ENCODE results near the gene ACOT7.
A peak's percentile ranks its signal among the peaks of the same experiment; 100 is the strongest.

ACOT7 gene

DNA sequence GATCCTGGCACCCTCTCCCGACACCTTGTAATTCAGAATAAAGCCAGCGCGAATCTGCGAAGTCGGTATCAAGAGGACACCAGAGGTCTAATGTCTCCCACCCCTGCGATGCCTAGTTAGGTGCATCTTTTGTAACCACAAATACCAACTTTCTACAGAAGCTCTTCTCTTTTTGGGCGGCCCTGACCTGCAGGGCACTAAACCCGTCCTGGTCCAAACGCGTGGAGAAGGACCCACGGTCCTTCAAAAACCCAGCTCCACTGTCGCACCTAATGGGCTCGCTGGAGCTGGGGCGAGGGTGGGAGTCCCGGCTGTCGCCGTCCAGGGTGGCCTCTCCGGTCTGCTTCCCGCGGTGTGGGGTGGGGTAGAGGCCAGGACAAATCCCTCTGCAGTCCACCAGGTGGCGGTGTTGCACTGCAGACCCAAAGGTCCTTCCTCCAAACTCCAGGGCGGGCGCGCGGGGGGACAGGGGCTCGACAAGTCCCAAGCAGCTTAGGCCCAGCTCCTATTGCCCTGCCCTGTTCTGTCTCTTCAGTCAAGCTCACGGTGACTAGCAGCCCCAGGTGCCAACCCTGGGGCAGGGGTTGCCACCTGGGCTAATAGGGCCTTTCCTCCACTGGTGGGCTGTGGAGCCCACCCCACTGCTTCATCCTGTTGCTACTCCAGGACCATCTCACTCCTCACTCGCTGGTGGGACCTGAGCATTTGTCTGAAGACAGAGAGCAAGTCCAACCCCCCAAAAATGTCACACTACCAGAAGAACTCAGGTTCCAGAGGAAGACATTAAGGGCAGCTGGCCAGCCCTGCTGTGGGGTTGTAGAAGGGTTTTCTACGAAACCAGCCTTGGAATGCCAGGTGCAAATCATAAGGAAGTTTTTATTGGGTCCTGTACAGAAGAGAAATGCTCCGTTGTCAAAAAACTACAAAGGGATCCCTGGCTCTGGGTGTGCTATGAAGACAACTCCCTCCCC, 146.8 kb downstream of the ACOT7 start:
- Histone ChIP-seq H3F3A (ENCODE audit: insufficient read depth) (no peaks in the 10 kb centered on the region), H2AFZ (ENCODE audit: low read depth, low read length, severe bottlenecking) (no peak overlapping the region), H3K27ac (ENCODE audit: low read depth, low read length) (no peak overlapping the region), H4K20me1 (ENCODE audit: low read depth, low read length) (no peaks in the 10 kb centered on the region), H3K4me3 (ENCODE audit: insufficient read depth, low read length, poor library complexity, severe bottlenecking) (no peak overlapping the region), H3K9me2 (replicated peaks; ENCODE audit: insufficient read depth, low read length) (no peaks in the 10 kb centered on the region), H3K9me3 (ENCODE audit: insufficient read depth, low read length) (no peaks in the 10 kb centered on the region), H3K4me2 (ENCODE audit: low read depth, low read length, poor library complexity, severe bottlenecking) (no peak overlapping the region), H3K79me2 (ENCODE audit: insufficient read depth, low read length) (no peaks in the 10 kb centered on the region), H3K9ac (ENCODE audit: low read length) (no peak overlapping the region), H3K36me3 (ENCODE audit: low read length) (no peaks in the 10 kb centered on the region), H3K27me3 (ENCODE audit: low read length) (no peaks in the 10 kb centered on the region)
- TF ChIP-seq EZH2phosphoT487 (conservative IDR thresholded peaks at IDR 0.05; ENCODE audit: low read length) (no peak), CTCF (IDR thresholded peaks at IDR 0.05; ENCODE audit: insufficient read depth, low read length, poor library complexity, severe bottlenecking) (peak; percentile 74)

DNA sequence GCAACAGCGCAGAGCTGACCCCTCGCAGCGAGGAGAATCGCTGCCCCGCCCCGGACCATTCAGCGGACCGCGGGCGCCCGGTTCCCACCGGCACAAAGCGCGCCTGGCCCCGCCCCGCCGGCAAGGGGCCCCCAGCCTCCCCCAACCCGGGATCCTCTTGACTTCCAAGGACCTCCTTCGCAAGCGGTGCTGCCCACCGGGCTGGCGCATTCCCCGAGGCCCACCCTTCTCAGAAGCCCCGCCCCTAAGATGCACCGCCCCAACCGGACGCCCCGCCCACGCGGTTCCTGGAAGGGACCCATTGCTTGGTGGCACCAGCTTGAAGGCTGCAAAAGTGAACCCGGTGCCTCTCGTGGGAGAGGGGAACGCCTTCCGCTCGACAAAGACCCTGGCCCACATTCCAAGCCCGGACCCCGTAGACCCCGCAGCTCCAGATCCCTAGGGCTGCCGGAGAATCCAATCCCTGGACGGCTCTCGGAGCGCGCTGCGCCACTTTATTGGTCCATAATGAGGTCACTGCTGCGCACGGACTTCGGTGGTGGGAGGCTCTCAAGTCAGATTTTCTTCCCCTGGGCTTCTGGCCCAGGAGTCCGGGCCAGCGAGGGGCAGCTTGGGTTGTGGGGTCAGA, 147.6 kb downstream of the ACOT7 start:
- Histone ChIP-seq H3K36me3 (ENCODE audit: low read length) (no peaks in the 10 kb centered on the region), H3K9ac (ENCODE audit: low read length) (no peak overlapping the region), H3K4me3 (ENCODE audit: insufficient read depth, low read length, poor library complexity, severe bottlenecking) (no peak overlapping the region), H3K27ac (ENCODE audit: low read depth, low read length) (no peak overlapping the region), H3F3A (ENCODE audit: insufficient read depth) (no peaks in the 10 kb centered on the region), H3K4me2 (ENCODE audit: low read depth, low read length, poor library complexity, severe bottlenecking) (no peak overlapping the region), H3K27me3 (ENCODE audit: low read length) (no peaks in the 10 kb centered on the region), H3K79me2 (ENCODE audit: insufficient read depth, low read length) (no peaks in the 10 kb centered on the region), H3K9me3 (ENCODE audit: insufficient read depth, low read length) (no peaks in the 10 kb centered on the region), H3K9me2 (replicated peaks; ENCODE audit: insufficient read depth, low read length) (no peaks in the 10 kb centered on the region), H4K20me1 (ENCODE audit: low read depth, low read length) (no peaks in the 10 kb centered on the region), H2AFZ (ENCODE audit: low read depth, low read length, severe bottlenecking) (no peak overlapping the region)
- TF ChIP-seq CTCF (IDR thresholded peaks at IDR 0.05; ENCODE audit: insufficient read depth, low read length, poor library complexity, severe bottlenecking) (no peak), EZH2phosphoT487 (conservative IDR thresholded peaks at IDR 0.05; ENCODE audit: low read length) (no peak)

GRCh38 chr1:6245086-6245868, 148.3 kb downstream of the ACOT7 start:
- Histone ChIP-seq H2AFZ (ENCODE audit: low read depth, low read length, severe bottlenecking) (no peak overlapping the region), H3K4me3 (ENCODE audit: insufficient read depth, low read length, poor library complexity, severe bottlenecking) (no peak overlapping the region), H3F3A (ENCODE audit: insufficient read depth) (no peaks in the 10 kb centered on the region), H4K20me1 (ENCODE audit: low read depth, low read length) (no peaks in the 10 kb centered on the region), H3K4me2 (ENCODE audit: low read depth, low read length, poor library complexity, severe bottlenecking) (no peak overlapping the region), H3K27me3 (ENCODE audit: low read length) (no peaks in the 10 kb centered on the region), H3K9me3 (ENCODE audit: insufficient read depth, low read length) (no peaks in the 10 kb centered on the region), H3K79me2 (ENCODE audit: insufficient read depth, low read length) (no peaks in the 10 kb centered on the region), H3K9me2 (replicated peaks; ENCODE audit: insufficient read depth, low read length) (no peaks in the 10 kb centered on the region), H3K36me3 (ENCODE audit: low read length) (no peaks in the 10 kb centered on the region), H3K9ac (ENCODE audit: low read length) (no peak overlapping the region), H3K27ac (ENCODE audit: low read depth, low read length) (no peak overlapping the region)
- TF ChIP-seq CTCF (IDR thresholded peaks at IDR 0.05; ENCODE audit: insufficient read depth, low read length, poor library complexity, severe bottlenecking), result peak; percentile 43
- TF ChIP-seq EZH2phosphoT487 (conservative IDR thresholded peaks at IDR 0.05; ENCODE audit: low read length), result no peak

All from SU-DHL-6 (cell line).